GM23248 (cell line): ENCODE measurements around the gene CCDC50.

Experiments
- EZH2 ChIP-seq: fragments of 200-600 bp; sonication (generic); IDR thresholded peaks from 2 replicates; pipeline ENCODE4 v1.6.1; 2018; ENCODE audit warnings: antibody characterized with exemption, mild to moderate bottlenecking; ENCODE audit not compliant: insufficient read depth, poor library complexity, severe bottlenecking
- EZH2phosphoT487 ChIP-seq: fragments of 200-600 bp; sonication (generic); IDR thresholded peaks from 2 replicates; pipeline ENCODE4 v1.6.1; 2018; ENCODE audit warnings: antibody characterized with exemption, moderate library complexity, mild to moderate bottlenecking, low read depth; ENCODE audit not compliant: insufficient read depth

DNA sequence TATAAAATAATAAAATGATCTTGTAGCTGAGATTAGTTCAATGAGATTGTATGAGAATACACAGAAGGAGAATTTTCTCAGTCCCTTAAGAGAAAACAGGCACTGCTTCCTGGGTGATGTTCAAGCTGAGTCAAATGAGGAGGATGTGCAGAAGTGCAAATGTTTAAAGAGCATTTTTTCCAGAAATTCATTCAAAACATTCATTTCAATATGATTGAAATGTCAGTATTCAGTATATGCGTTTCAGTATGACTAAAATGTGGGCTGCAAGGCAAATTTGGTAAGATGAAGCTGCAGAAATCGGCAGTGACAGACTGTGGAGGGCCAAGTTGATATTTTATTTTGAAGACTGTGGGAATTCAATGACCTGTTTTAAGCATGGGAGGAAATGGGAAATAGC, 112.5 kb downstream of the CCDC50 start:
- TF ChIP-seq EZH2 (no peak), EZH2phosphoT487 (no peak)
